GM13976 (cell line): ENCODE measurements around the gene ASB15.

ENCODE experiments used
- DNase-seq: peaks from one replicate; pipeline ENCODE4 v3.0.0; 2012; ENCODE audit warnings: low spot score
- CTCF ChIP-seq: IDR thresholded peaks from 2 replicates; pipeline ENCODE4 v1.5.1; 2012; ENCODE audit warnings: borderline replicate concordance, mild to moderate bottlenecking; ENCODE audit not compliant: insufficient read depth; ENCODE audit errors: extremely low read depth, missing control alignments, control extremely low read depth
- in situ Hi-C: fragments of 300-500 bp; cut with MboI; formaldehyde crosslinking; loops from one replicate; pipeline ENCODE4 v1.12.0; 2022; ENCODE audit warnings: low sequenced_read_pairs, mixed read lengths, inconsistent platforms; ENCODE audit not compliant: unreplicated experiment

The ASB15 gene

DNA sequence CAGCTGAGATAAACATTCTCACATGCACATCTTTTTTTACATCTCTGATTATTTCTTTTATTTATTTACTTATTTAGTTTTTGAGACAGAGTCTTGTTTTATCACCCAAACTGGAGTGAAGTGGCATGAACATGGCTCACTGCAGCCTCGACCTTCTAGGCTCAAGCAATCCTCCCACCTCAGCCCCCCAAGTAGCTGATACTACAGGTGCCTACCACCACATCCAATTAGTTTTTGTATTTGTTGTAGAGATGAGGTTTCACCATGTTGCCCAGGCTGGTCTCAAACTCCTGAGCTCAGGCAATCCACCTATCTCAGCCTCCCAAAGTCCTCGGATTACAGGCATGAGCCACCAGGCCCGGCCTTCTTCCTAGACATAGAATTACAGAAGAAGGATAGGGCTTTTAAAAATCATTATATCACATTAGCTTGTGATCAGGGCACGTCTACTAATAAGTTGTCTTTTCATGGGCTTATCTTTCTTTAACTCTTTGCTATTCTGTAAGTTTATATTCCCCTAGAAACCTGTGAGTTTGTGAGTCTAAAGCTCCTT, 5.9 kb downstream of the ASB15 start:
- no peak for TF ChIP-seq CTCF
- no peak for DNase-seq
- in situ Hi-C loops = no loop called here

DNA sequence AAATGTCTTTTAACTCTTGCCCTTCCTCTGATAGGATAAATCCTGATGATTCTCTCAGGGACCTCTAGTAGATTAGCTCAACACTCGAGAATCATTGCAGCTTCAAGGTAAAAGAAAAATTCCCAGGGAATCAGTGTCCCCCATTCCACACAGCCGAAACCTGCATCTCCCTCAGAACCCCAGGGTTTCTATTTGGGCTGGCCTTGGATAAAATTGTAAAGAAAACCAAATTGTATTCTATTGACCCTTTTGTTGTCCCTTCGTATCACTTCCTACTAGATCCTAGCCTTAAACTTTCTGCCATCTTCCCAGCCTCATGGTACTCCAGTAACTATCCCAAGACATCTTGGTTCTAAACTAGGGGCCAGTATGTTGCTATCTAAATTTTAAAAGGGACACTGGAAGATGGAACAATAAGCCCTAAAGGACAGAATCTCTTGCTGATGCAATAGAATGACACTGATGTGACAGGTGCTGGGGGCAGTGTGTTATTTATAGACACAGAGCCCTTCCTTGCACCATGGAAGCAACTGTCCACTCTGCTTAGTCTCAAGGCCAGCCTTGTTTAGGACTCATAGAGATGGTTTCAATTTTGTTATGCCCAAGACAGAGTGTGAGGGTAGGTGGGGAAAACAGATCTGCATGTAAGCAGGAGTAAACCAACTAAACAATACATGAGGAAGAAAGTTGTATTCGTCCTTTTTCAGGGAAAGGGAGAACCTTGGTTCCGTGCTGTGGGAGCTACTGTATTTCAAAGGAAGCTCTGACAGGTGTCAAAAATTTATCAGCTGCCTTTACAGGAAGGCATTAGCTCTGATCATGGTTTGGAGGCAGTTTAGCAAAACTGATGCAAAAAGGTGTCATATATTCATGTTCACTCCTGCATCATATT, 7.6 kb downstream of the ASB15 start:
- TF ChIP-seq CTCF = no peak
- no peak for DNase-seq
- in situ Hi-C loops = no loop called here

DNA sequence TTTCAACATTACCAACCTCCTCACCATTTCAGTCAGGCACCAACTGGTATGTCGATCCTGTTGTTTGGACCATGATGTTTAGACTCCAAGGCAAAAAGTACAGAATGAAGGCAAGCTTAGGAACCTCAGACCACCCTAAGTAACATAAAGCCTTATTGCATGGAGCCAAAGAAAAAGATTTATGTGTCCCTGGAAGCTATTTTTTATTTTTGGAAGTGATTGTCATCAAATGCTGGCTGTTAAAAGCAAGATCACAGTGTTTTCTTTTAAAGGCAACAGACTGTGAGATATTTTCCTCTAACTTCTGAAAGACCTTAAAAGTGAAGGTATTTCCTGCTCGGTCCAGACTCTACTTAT, 8.2 kb downstream of the ASB15 start:
- DNase-seq = no peak
- in situ Hi-C loops = no loop called here
- TF ChIP-seq CTCF = no peak

- TF ChIP-seq CTCF = no peak
- DNase-seq = no peak
- in situ Hi-C loops = no loop called here
Measured at GRCh38 chr7:123612024-123612423, 10.4 kb downstream of the ASB15 start.

DNA sequence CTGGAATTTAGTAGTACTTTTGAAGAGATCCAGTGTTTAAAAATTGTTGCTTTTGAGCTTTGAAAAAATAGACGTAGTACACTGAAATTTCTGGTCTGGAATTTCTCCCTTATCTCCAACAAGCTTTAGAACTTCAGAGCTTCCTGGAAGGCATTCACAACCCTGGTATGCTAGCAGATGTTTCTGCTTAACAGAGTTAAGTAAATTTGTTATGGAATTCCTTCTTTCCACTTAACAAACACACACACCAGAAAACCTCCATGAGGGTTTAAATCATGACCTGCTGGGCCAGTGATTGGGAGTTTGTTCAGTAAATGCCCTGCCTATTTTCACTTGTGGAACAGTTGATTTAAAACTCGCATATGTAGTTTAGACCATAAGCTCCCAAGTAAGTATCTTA, 13.7 kb downstream of the ASB15 start:
- in situ Hi-C loops = no loop called here
- no peak for DNase-seq
- no peak for TF ChIP-seq CTCF

DNA sequence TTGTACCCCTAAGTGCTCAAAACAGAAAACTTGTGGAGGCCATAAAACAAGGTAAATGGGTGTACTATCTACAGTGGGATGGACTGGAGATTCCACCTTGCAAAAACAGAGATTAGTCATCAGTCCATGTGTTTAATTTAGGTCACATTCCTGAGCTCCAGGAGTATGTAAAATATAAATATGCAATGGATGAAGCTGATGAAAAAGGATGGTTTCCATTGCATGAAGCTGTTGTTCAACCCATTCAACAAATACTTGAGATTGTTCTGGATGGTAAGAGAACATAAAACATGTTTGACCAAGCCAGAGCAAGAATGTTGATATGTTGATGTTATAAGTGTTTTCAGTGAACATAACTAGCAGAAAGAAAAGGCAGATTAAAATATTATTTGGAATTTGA, 14.6 kb downstream of the ASB15 start:
- TF ChIP-seq CTCF = no peak
- in situ Hi-C loops = no loop called here
- no peak for DNase-seq
